ENCODE data around the gene CSMD2.

- TF ChIP-seq EZH2 (IDR thresholded peaks at IDR 0.05; ENCODE audit: borderline replicate concordance, low read depth, low read length, poor library complexity, severe bottlenecking) (no peak), CTCF (conservative IDR thresholded peaks at IDR 0.05; ENCODE audit: low read depth, low read length) (no peak)
Measured at GRCh38 chr1:33488624-33489023, 676.4 kb downstream of the CSMD2 start.
